ENCODE measurements around the gene BBS7. TPM values are rescaled to one million over a fixed set of nuclear protein-coding genes. Genes with fewer than 3 reads are reported as not detected.

Gene BBS7
- polyA plus RNA-seq, 3 donors = 4.2 to 6.6 (median 5.5) TPM

DNA sequence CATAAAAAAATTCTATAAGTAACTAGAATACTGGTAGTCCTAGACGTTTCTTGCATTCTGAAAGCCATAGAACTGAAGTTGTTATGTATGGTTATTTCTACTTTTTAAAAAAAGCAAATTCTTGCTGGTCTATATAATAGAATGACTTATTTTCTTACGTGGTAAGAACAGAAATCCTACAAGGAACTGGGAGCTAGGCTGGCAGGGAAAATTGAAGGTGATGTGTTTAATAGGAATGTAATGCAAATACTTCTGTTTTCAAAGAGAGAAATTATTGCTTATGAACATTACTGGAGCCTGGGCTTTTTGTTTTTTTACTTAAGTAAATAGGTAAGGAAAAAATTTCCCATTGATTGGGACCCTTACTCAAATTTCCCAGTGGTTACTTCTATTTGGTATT, 55.5 kb downstream of the BBS7 start:
- no peaks in the 10 kb centered on the region for H3K27me3 ChIP-seq (ENCODE audit: control insufficient read depth in 2 of 2, insufficient read depth in 2 of 2, low read length in 2 of 2)
- peaks cover 77 to 97% of the 10 kb centered on the region in 2 donors for H3K36me3 ChIP-seq (replicated peaks in 1 of 2; ENCODE audit: control insufficient read depth in 1 of 2, insufficient read depth in 2 of 2, low read length in 2 of 2)
- H3K4me3 Mint-ChIP-seq = no peak overlapping the region
- no peaks in the 10 kb centered on the region for H3K9me3 ChIP-seq (replicated peaks in 1 of 2; ENCODE audit: control insufficient read depth in 1 of 2, insufficient read depth in 1 of 2, low read length in 2 of 2)
- no peak overlapping the region for H3K4me3 ChIP-seq (replicated peaks in 1 of 3; ENCODE audit: low read depth in 2 of 3, low read length in 3 of 3)
- DNase-seq = no peak
- H3K79me2 ChIP-seq (ENCODE audit: insufficient read depth, low read length) = peaks cover 37% of the 10 kb centered on the region
- H3K4me2 ChIP-seq (replicated peaks; ENCODE audit: extremely low read depth, low read length, poor library complexity, severe bottlenecking) = no peak overlapping the region
- no peaks in the 10 kb centered on the region for H3K4me1 ChIP-seq (ENCODE audit: control insufficient read depth in 1 of 2, insufficient read depth in 2 of 2, low read length in 2 of 2)
- WGBS (ENCODE audit: insufficient coverage) = no CpG with 5 or more reads among the region's 2 CpGs
- peaks cover 57 to 77% of the 10 kb centered on the region in 2 donors for H3K36me3 Mint-ChIP-seq
- H3K27ac ChIP-seq (ENCODE audit: low read depth in 1 of 2, low read length in 2 of 2) = no peak overlapping the region
- H4K20me1 ChIP-seq (ENCODE audit: insufficient read depth, low read length) = no peaks in the 10 kb centered on the region
- no peaks in the 10 kb centered on the region for H3K27me3 Mint-ChIP-seq (ENCODE audit: low read depth in 3 of 3)
- H3K27ac Mint-ChIP-seq = no peak overlapping the region
- intact Hi-C loops (cut with micrococcal nuclease) = no loop called here
- TF ChIP-seq, protein P1, sequence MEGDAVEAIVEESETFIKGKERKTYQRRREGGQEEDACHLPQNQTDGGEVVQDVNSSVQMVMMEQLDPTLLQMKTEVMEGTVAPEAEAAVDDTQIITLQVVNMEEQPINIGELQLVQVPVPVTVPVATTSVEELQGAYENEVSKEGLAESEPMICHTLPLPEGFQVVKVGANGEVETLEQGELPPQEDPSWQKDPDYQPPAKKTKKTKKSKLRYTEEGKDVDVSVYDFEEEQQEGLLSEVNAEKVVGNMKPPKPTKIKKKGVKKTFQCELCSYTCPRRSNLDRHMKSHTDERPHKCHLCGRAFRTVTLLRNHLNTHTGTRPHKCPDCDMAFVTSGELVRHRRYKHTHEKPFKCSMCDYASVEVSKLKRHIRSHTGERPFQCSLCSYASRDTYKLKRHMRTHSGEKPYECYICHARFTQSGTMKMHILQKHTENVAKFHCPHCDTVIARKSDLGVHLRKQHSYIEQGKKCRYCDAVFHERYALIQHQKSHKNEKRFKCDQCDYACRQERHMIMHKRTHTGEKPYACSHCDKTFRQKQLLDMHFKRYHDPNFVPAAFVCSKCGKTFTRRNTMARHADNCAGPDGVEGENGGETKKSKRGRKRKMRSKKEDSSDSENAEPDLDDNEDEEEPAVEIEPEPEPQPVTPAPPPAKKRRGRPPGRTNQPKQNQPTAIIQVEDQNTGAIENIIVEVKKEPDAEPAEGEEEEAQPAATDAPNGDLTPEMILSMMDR (IDR thresholded peaks at IDR 0.05) = no peak
- H3K4me1 Mint-ChIP-seq = no peaks in the 10 kb centered on the region
- no peak overlapping the region for H2AFZ ChIP-seq (ENCODE audit: insufficient read depth, low read depth, low read length, poor library complexity, severe bottlenecking)
- H3K9ac ChIP-seq (ENCODE audit: insufficient read depth, low read length, poor library complexity, severe bottlenecking) = no peak overlapping the region
- H3K9me3 Mint-ChIP-seq = no peaks in the 10 kb centered on the region

DNA sequence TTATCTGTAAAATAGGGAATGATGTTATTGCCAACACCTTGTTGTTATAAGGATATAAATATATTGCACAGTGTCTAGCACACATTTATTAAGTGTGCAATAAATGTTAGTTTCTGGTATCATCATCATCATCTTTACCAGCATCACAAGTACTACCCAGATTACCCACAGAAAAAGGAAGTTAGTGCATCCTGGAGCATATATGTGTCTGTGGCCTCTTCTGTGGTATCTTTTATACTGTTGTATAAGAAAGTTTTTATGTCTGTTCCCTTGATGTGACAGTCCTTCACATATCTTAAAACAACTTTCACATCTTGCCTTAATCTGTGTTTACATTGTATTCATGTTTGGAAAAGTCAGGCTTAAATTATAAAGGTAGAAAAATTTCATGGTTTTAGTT, 59.2 kb downstream of the BBS7 start:
- Mint-ChIP-seq H3K27ac (no peak overlapping the region), H3K9me3 (peaks cover 0 to 2% (median 0%) of the 10 kb centered on the region in 7 donors), H3K4me3 (no peak overlapping the region), H3K27me3 (ENCODE audit: low read depth in 3 of 3) (no peaks in the 10 kb centered on the region), H3K4me1 (no peaks in the 10 kb centered on the region), H3K36me3 (peaks cover 51 to 76% of the 10 kb centered on the region in 2 donors)
- H3K9me3 ChIP-seq (replicated peaks in 1 of 2; ENCODE audit: control insufficient read depth in 1 of 2, insufficient read depth in 1 of 2, low read length in 2 of 2) = no peaks in the 10 kb centered on the region
- no peak for DNase-seq
- H3K4me2 ChIP-seq (replicated peaks; ENCODE audit: extremely low read depth, low read length, poor library complexity, severe bottlenecking) = no peak overlapping the region
- intact Hi-C loops (cut with micrococcal nuclease) = no loop called here
- peaks cover 73 to 96% of the 10 kb centered on the region in 2 donors for H3K36me3 ChIP-seq (replicated peaks in 1 of 2; ENCODE audit: control insufficient read depth in 1 of 2, insufficient read depth in 2 of 2, low read length in 2 of 2)
- no peaks in the 10 kb centered on the region for H3K4me1 ChIP-seq (ENCODE audit: control insufficient read depth in 1 of 2, insufficient read depth in 2 of 2, low read length in 2 of 2)
- H3K4me3 ChIP-seq (replicated peaks in 1 of 3; ENCODE audit: low read depth in 2 of 3, low read length in 3 of 3) = no peak overlapping the region
- TF ChIP-seq, protein P1 (IDR thresholded peaks at IDR 0.05) = no peak
- no peaks in the 10 kb centered on the region for H4K20me1 ChIP-seq (ENCODE audit: insufficient read depth, low read length)
- no peak overlapping the region for H3K9ac ChIP-seq (ENCODE audit: insufficient read depth, low read length, poor library complexity, severe bottlenecking)
- H3K27me3 ChIP-seq (ENCODE audit: control insufficient read depth in 2 of 2, insufficient read depth in 2 of 2, low read length in 2 of 2) = no peaks in the 10 kb centered on the region
- peaks cover 8% of the 10 kb centered on the region for H3K79me2 ChIP-seq (ENCODE audit: insufficient read depth, low read length)
- H3K27ac ChIP-seq (ENCODE audit: low read depth in 1 of 2, low read length in 2 of 2) = no peak overlapping the region
- H2AFZ ChIP-seq (ENCODE audit: insufficient read depth, low read depth, low read length, poor library complexity, severe bottlenecking) = no peak overlapping the region
